ENCODE data around the gene DIO3.

DIO3 gene

DNA sequence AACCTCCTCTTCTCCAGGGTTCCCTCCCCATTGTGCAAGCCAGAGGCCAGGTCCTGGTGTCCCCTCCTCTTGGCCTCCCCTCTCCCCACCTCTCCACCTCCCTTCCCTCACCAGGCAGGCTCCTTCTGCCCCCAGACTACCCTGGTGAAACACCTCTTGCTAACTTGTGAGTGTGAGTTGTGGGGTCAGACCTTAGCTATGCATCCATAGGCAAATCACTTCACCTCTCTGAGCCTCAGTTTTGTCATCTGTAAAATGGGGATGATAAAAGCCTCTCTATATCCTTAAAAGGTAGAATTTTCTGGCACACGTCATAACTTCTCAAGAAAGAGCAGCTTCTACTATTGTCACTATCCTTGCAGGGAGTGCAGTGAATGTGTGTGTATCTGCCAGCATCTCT lies 7.9 kb upstream of the DIO3 start:
- TF ChIP-seq SIN3A (IDR thresholded peaks at IDR 0.05; ENCODE audit: borderline replicate concordance, insufficient read depth, low read length) (no peak), POLR2AphosphoS5 (IDR thresholded peaks at IDR 0.05; ENCODE audit: low read depth, low read length) (no peak), FOXP2 (optimal IDR thresholded peaks at IDR 0.05; ENCODE audit: borderline replicate concordance, extremely low read depth, extremely low read length, insufficient read depth) (no peak), TAF1 (IDR thresholded peaks at IDR 0.05; ENCODE audit: borderline replicate concordance, insufficient read depth, low read length) (no peak)
- TF ChIP-seq, protein P1, sequence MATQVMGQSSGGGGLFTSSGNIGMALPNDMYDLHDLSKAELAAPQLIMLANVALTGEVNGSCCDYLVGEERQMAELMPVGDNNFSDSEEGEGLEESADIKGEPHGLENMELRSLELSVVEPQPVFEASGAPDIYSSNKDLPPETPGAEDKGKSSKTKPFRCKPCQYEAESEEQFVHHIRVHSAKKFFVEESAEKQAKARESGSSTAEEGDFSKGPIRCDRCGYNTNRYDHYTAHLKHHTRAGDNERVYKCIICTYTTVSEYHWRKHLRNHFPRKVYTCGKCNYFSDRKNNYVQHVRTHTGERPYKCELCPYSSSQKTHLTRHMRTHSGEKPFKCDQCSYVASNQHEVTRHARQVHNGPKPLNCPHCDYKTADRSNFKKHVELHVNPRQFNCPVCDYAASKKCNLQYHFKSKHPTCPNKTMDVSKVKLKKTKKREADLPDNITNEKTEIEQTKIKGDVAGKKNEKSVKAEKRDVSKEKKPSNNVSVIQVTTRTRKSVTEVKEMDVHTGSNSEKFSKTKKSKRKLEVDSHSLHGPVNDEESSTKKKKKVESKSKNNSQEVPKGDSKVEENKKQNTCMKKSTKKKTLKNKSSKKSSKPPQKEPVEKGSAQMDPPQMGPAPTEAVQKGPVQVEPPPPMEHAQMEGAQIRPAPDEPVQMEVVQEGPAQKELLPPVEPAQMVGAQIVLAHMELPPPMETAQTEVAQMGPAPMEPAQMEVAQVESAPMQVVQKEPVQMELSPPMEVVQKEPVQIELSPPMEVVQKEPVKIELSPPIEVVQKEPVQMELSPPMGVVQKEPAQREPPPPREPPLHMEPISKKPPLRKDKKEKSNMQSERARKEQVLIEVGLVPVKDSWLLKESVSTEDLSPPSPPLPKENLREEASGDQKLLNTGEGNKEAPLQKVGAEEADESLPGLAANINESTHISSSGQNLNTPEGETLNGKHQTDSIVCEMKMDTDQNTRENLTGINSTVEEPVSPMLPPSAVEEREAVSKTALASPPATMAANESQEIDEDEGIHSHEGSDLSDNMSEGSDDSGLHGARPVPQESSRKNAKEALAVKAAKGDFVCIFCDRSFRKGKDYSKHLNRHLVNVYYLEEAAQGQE (IDR thresholded peaks at IDR 0.05; ENCODE audit: insufficient read depth in 1 of 2, low read depth in 2 of 2, low read length in 2 of 2): no peak

GRCh38 chr14:101553931-101554330 lies 7.4 kb upstream of the DIO3 start:
- no peak for TF ChIP-seq SIN3A (IDR thresholded peaks at IDR 0.05; ENCODE audit: borderline replicate concordance, insufficient read depth, low read length)
- TF ChIP-seq TAF1 (IDR thresholded peaks at IDR 0.05; ENCODE audit: borderline replicate concordance, insufficient read depth, low read length): no peak
- TF ChIP-seq, protein P1 (IDR thresholded peaks at IDR 0.05; ENCODE audit: insufficient read depth in 1 of 2, low read depth in 2 of 2, low read length in 2 of 2): no peak
- TF ChIP-seq POLR2AphosphoS5 (IDR thresholded peaks at IDR 0.05; ENCODE audit: low read depth, low read length): no peak
- no peak for TF ChIP-seq FOXP2 (optimal IDR thresholded peaks at IDR 0.05; ENCODE audit: borderline replicate concordance, extremely low read depth, extremely low read length, insufficient read depth)

GRCh38 chr14:101554991-101555668 lies 6.2 kb upstream of the DIO3 start:
- TF ChIP-seq, protein P1 (IDR thresholded peaks at IDR 0.05; ENCODE audit: insufficient read depth in 1 of 2, low read depth in 2 of 2, low read length in 2 of 2): no peak
- TF ChIP-seq TAF1 (IDR thresholded peaks at IDR 0.05; ENCODE audit: borderline replicate concordance, insufficient read depth, low read length) (no peak), SIN3A (IDR thresholded peaks at IDR 0.05; ENCODE audit: borderline replicate concordance, insufficient read depth, low read length) (no peak), POLR2AphosphoS5 (IDR thresholded peaks at IDR 0.05; ENCODE audit: low read depth, low read length) (no peak), FOXP2 (optimal IDR thresholded peaks at IDR 0.05; ENCODE audit: borderline replicate concordance, extremely low read depth, extremely low read length, insufficient read depth) (no peak)

DNA sequence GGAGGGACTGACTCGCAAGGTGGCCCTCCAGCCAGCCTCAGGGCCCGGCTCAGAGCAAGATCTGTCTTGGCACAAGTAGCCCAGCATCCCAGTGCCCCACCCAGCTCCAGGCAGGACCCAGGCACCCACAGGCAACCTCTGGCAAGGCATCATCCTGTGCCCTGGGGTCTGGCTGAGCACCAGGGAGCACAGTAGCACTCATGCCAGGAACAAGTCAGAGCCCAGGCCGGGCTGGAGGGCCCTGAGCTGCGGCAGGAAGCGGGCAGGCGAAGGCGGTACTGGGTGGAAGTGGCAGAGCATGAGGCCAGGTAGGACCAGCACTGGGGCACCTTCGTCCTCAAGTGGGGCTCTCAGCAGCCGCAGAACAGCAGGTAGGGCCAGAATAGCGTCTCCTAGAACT lies 5.2 kb upstream of the DIO3 start:
- TF ChIP-seq POLR2AphosphoS5 (IDR thresholded peaks at IDR 0.05; ENCODE audit: low read depth, low read length) (no peak), SIN3A (IDR thresholded peaks at IDR 0.05; ENCODE audit: borderline replicate concordance, insufficient read depth, low read length) (no peak), TAF1 (IDR thresholded peaks at IDR 0.05; ENCODE audit: borderline replicate concordance, insufficient read depth, low read length) (no peak), FOXP2 (optimal IDR thresholded peaks at IDR 0.05; ENCODE audit: borderline replicate concordance, extremely low read depth, extremely low read length, insufficient read depth) (no peak)
- TF ChIP-seq, protein P1 (IDR thresholded peaks at IDR 0.05; ENCODE audit: insufficient read depth in 1 of 2, low read depth in 2 of 2, low read length in 2 of 2): no peak

Measured in PFSK-1 (cell line).